Thoracic aorta (tissue), 2 donors: ENCODE data around the gene SUPT16H. TPM values are rescaled to one million over a fixed set of nuclear protein-coding genes. Genes with fewer than 3 reads are reported as not detected.

Experiments used
- ATAC-seq: fragments of 150-250 bp; one replicate; pipeline ENCODE4 v1.8.0; 2017; ENCODE audit warnings: low read depth; ENCODE audit not compliant: insufficient number of reproducible peaks, low FRiP score
- DNase-seq: peaks from one replicate; pipeline ENCODE4 v3.0.0-alpha.2; 2020; ENCODE audit warnings: low spot score
- H3K27ac ChIP-seq, 2 donors: fragments of 200-600 bp; sonication (generic); 1 replicate in 1 of 2; 2 replicates in 1 of 2; pipeline ENCODE4 v1.5.1; 2016; ENCODE audit warnings: mild to moderate bottlenecking in 2 of 2, moderate library complexity in 2 of 2
- H3K27me3 ChIP-seq: fragments of 200-600 bp; sonication (generic); replicated peaks from 2 replicates; pipeline ENCODE4 v1.6.0; 2016; ENCODE audit warnings: mild to moderate bottlenecking; ENCODE audit not compliant: insufficient read depth
- H3K36me3 ChIP-seq: fragments of 200-600 bp; sonication (generic); one replicate; pipeline ENCODE4 v1.5.1; 2016
- H3K4me1 ChIP-seq, 2 donors: fragments of 200-600 bp; sonication (generic); 1 replicate in 1 of 2; 2 replicates in 1 of 2; pipeline versions ENCODE4 v1.5.1 to v1.6.0; 2016; ENCODE audit warnings: low read depth in 2 of 2, mild to moderate bottlenecking in 1 of 2; ENCODE audit not compliant: control insufficient read depth in 1 of 2
- H3K4me3 ChIP-seq: fragments of 200-600 bp; sonication (generic); 2 replicates; pipeline ENCODE4 v1.5.1; 2016; ENCODE audit warnings: mild to moderate bottlenecking
- H3K9me3 ChIP-seq: fragments of 200-600 bp; sonication (generic); 2 replicates; pipeline ENCODE4 v1.5.1; 2016
- CTCF ChIP-seq: fragments of 200-600 bp; sonication (generic); IDR thresholded peaks from one replicate; pipeline ENCODE4 v1.5.1; 2019; ENCODE audit warnings: antibody characterized with exemption
- total RNA-seq, 2 donors: library from RNA; depleted of rRNA; stranded (reverse); fragments of >200 nt; gene quantifications; one replicate each; pipeline versions ENCODE4 v1.1.0 to v1.2.3, GENCODE V29; 2016

The SUPT16H gene
- 10 to 100 TPM; 48.1 to 87.3 TPM for total RNA-seq

GRCh38 chr14:21383848-21384493 is at the start of gene SUPT16H:
SUPT16H (minus strand) TSS chr14:21384019; CDS start chr14:21383927, 92 bp downstream.
- peak; percentile 96 for ATAC-seq
- peak; percentile 94 for DNase-seq
- H3K9me3 ChIP-seq: no peaks in the 10 kb centered on the region
- peak within 1 kb of the TSS; percentile 75 for H3K4me3 ChIP-seq
- H3K27ac ChIP-seq: peak within 1 kb of the TSS; percentile 94 to 95
- TF ChIP-seq CTCF: no peak
- no peaks in the 10 kb centered on the region for H3K27me3 ChIP-seq
- peaks cover 21% of the 10 kb centered on the region in 2 donors for H3K4me1 ChIP-seq
- peaks cover 11% of the 10 kb centered on the region for H3K36me3 ChIP-seq

GRCh38 chr14:21431126-21431525 is 47.3 kb upstream of the SUPT16H start:
- Histone ChIP-seq H3K27me3 (no peaks in the 10 kb centered on the region), H3K36me3 (peaks cover 48% of the 10 kb centered on the region), H3K4me1 (peaks cover 9 to 14% of the 10 kb centered on the region in 2 donors), H3K9me3 (no peaks in the 10 kb centered on the region), H3K4me3 (no peak overlapping the region), H3K27ac (no peak overlapping the region)
- TF ChIP-seq CTCF: no peak
- DNase-seq (no peak), ATAC-seq (no peak)

GRCh38 chr14:21428930-21429329 is 45.1 kb upstream of the SUPT16H start:
- no peak for TF ChIP-seq CTCF
- ATAC-seq (no peak), DNase-seq (no peak)
- no peak overlapping the region for H3K27ac ChIP-seq
- H3K4me3 ChIP-seq: no peak overlapping the region
- H3K27me3 ChIP-seq: no peaks in the 10 kb centered on the region
- no peaks in the 10 kb centered on the region for H3K9me3 ChIP-seq
- H3K4me1 ChIP-seq: no peaks in the 10 kb centered on the region
- H3K36me3 ChIP-seq: peaks cover 66% of the 10 kb centered on the region

GRCh38 chr14:21426692-21427091 is 42.9 kb upstream of the SUPT16H start:
- Histone ChIP-seq H3K9me3 (no peaks in the 10 kb centered on the region), H3K27me3 (no peaks in the 10 kb centered on the region), H3K4me3 (no peak overlapping the region), H3K4me1 (no peaks in the 10 kb centered on the region), H3K27ac (no peak overlapping the region), H3K36me3 (peaks cover 85% of the 10 kb centered on the region)
- DNase-seq (no peak), ATAC-seq (no peak)
- TF ChIP-seq CTCF: no peak

- H3K27me3 ChIP-seq: no peaks in the 10 kb centered on the region
- DNase-seq (no peak), ATAC-seq (no peak)
- H3K36me3 ChIP-seq: peaks cover 54% of the 10 kb centered on the region
- no peak for TF ChIP-seq CTCF
- H3K9me3 ChIP-seq: no peaks in the 10 kb centered on the region
- H3K27ac ChIP-seq: no peak overlapping the region
- H3K4me1 ChIP-seq: no peaks in the 10 kb centered on the region
- H3K4me3 ChIP-seq: no peak overlapping the region
These were observed 35.7 kb upstream of the SUPT16H start for GRCh38 chr14:21419528-21419927.
